ENCODE results near the gene GPAT3.

GPAT3 gene

GRCh38 chr4:83560523-83560922 is 24.6 kb downstream of the GPAT3 start:
- in situ Hi-C loops (cut with MboI; ENCODE audit: low sequenced_read_pairs, unreplicated experiment): no loop called here
- TF ChIP-seq, protein P1, sequence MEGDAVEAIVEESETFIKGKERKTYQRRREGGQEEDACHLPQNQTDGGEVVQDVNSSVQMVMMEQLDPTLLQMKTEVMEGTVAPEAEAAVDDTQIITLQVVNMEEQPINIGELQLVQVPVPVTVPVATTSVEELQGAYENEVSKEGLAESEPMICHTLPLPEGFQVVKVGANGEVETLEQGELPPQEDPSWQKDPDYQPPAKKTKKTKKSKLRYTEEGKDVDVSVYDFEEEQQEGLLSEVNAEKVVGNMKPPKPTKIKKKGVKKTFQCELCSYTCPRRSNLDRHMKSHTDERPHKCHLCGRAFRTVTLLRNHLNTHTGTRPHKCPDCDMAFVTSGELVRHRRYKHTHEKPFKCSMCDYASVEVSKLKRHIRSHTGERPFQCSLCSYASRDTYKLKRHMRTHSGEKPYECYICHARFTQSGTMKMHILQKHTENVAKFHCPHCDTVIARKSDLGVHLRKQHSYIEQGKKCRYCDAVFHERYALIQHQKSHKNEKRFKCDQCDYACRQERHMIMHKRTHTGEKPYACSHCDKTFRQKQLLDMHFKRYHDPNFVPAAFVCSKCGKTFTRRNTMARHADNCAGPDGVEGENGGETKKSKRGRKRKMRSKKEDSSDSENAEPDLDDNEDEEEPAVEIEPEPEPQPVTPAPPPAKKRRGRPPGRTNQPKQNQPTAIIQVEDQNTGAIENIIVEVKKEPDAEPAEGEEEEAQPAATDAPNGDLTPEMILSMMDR (IDR thresholded peaks at IDR 0.05; ENCODE audit: borderline replicate concordance, control extremely low read depth, extremely low read depth, insufficient read depth, missing control alignments): no peak
- no peak for DNase-seq (ENCODE audit: low spot score)

DNA sequence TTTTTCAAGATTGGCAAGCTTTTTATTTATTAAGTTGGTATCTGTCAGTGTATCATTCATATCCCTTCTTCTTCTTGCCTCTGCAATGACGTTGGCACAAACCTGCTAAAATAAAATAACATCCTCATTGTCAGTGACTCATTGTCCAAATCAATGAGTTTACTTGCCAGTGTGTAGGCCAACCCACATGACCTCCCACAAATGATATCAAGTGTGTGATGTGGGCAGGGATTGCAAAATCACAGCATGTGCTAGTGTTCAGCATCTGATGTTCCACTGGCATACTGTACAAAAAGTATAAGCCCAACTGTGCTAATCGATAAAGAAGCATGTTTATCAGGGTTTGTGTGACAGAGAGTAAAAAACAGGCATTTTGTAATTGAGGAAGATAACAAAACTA is 25.5 kb downstream of the GPAT3 start:
- TF ChIP-seq, protein P1 (IDR thresholded peaks at IDR 0.05; ENCODE audit: borderline replicate concordance, control extremely low read depth, extremely low read depth, insufficient read depth, missing control alignments): no peak
- no peak for DNase-seq (ENCODE audit: low spot score)
- in situ Hi-C loops (cut with MboI; ENCODE audit: low sequenced_read_pairs, unreplicated experiment): no loop called here

- TF ChIP-seq, protein P1 (IDR thresholded peaks at IDR 0.05; ENCODE audit: borderline replicate concordance, control extremely low read depth, extremely low read depth, insufficient read depth, missing control alignments): no peak
- no peak for DNase-seq (ENCODE audit: low spot score)
- in situ Hi-C loops (cut with MboI; ENCODE audit: low sequenced_read_pairs, unreplicated experiment): no loop called here
These were observed 28.1 kb downstream of the GPAT3 start for GRCh38 chr4:83563998-83564397.

- TF ChIP-seq, protein P1 (IDR thresholded peaks at IDR 0.05; ENCODE audit: borderline replicate concordance, control extremely low read depth, extremely low read depth, insufficient read depth, missing control alignments): no peak
- in situ Hi-C loops (cut with MboI; ENCODE audit: low sequenced_read_pairs, unreplicated experiment): no loop called here
- DNase-seq (ENCODE audit: low spot score): no peak
These were observed 32.2 kb downstream of the GPAT3 start for GRCh38 chr4:83568062-83568461.

DNA sequence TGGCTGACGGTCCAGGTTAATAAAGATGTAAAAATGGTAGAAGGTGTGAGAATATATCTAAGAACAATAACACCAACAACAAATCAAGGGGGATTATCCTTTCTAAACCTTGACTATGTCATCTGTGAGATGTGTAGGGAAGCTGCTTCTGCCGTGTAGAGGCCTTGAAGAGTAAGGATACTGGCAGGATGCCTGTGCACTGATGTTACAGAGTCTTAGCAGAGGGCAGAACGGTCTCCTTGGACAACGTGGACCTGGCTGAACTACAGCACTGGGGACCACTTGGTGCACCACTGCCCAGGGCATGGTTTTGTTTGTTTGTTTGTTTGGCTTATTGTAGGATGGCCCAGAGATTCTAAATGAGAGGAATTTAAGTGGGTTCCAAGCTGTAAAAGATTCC is 33.5 kb downstream of the GPAT3 start:
- TF ChIP-seq, protein P1 (IDR thresholded peaks at IDR 0.05; ENCODE audit: borderline replicate concordance, control extremely low read depth, extremely low read depth, insufficient read depth, missing control alignments): no peak
- in situ Hi-C loops (cut with MboI; ENCODE audit: low sequenced_read_pairs, unreplicated experiment): no loop called here

GRCh38 chr4:83569987-83570386 is 34.1 kb downstream of the GPAT3 start:
- in situ Hi-C loops (cut with MboI; ENCODE audit: low sequenced_read_pairs, unreplicated experiment): no loop called here
- no peak for DNase-seq (ENCODE audit: low spot score)

More for the DNA sequence above, 33.5 kb downstream of the GPAT3 start:
- no peak for DNase-seq (ENCODE audit: low spot score)

More at GRCh38 chr4:83569987-83570386, 34.1 kb downstream of the GPAT3 start:
- TF ChIP-seq, protein P1 (IDR thresholded peaks at IDR 0.05; ENCODE audit: borderline replicate concordance, control extremely low read depth, extremely low read depth, insufficient read depth, missing control alignments): no peak

All from GM13976 (cell line).